H1 (cell line): Measurements from ENCODE around the gene LINGO4. TPM values are rescaled to one million over a fixed set of nuclear protein-coding genes. Genes with fewer than 3 reads are reported as not detected.
A peak's percentile ranks its signal among the peaks of the same experiment; 100 is the strongest.

Experiments used
- CBX8 ChIP-seq: fragments of 300-800, 300-1000 bp; sonication (generic); IDR thresholded peaks from 2 replicates; pipeline ENCODE4 v1.7.1; 2016; ENCODE audit warnings: low read depth, low read length, borderline replicate concordance
- GTF2F1 ChIP-seq: IDR thresholded peaks from 2 replicates; pipeline ENCODE4 v1.6.1; 2012; ENCODE audit warnings: low read depth, low read length, improper control_type of control experiment, borderline replicate concordance
- KDM1A ChIP-seq: fragments of 200-600, 300-600 bp; sonication (generic); IDR thresholded peaks from 2 replicates; pipeline ENCODE4 v1.7.1; 2016; ENCODE audit warnings: mild to moderate bottlenecking, low read length, borderline replicate concordance
- RBBP5 ChIP-seq: IDR thresholded peaks from 2 replicates; pipeline ENCODE4 v1.7.1; 2012; ENCODE audit warnings: low read depth, mild to moderate bottlenecking, inconsistent platforms, low read length, moderate library complexity, borderline replicate concordance
- TAF1 ChIP-seq: IDR thresholded peaks from 2 replicates; pipeline ENCODE4 v1.6.1; 2011; ENCODE audit warnings: mild to moderate bottlenecking, low read depth, low read length
- YY1 ChIP-seq: IDR thresholded peaks from 2 replicates; pipeline ENCODE4 v1.6.1; 2011; ENCODE audit warnings: low read depth, mild to moderate bottlenecking, low read length
- polyA plus RNA-seq, 7 experiments: library from polyadenylated mRNA; depleted of rRNA in 3 of 7; stranded (reverse) in 5 of 7; unstranded in 2 of 7; fragments of >200 nt in 5 of 7; fragments of 200-250 nt in 2 of 7; gene quantifications; 1 replicate in 5 of 7; 2 replicates in 1 of 7; 4 replicates in 1 of 7; pipeline versions ENCODE4 v1.2.1 to v1.2.3, GENCODE V29; 2011 to 2013; ENCODE audit warnings: missing spikeins in 2 of 7, mixed read lengths in 2 of 7
- total RNA-seq: library from RNA; stranded (reverse); fragmentation: NEBNext Ultra II Directional; extraction: Animal tissue kit (Norgen Biotek cat#: 25700); gene quantifications from 2 replicates; pipeline ENCODE4 v1.2.1, GENCODE V29; 2021
- TF ChIP-seq, protein P1 (sequence below): fragments of 300-600 bp; sonication (generic); IDR thresholded peaks from 2 replicates; pipeline ENCODE4 v1.7.1; 2012; ENCODE audit warnings: low read length, moderate library complexity, mild to moderate bottlenecking, inconsistent platforms; ENCODE audit not compliant: insufficient replicate concordance
- TF ChIP-seq, protein P2 (sequence below): IDR thresholded peaks from 2 replicates; pipeline ENCODE4 v1.6.1; 2011; ENCODE audit warnings: low read length, improper control_type of control experiment

The LINGO4 gene
- total and polyA plus RNA-seq, 2 of the 8 experiments (the other 6 are each of a cell fraction or from before 2014, with no cell fraction given), result 0.03 TPM; not detected in 1

DNA sequence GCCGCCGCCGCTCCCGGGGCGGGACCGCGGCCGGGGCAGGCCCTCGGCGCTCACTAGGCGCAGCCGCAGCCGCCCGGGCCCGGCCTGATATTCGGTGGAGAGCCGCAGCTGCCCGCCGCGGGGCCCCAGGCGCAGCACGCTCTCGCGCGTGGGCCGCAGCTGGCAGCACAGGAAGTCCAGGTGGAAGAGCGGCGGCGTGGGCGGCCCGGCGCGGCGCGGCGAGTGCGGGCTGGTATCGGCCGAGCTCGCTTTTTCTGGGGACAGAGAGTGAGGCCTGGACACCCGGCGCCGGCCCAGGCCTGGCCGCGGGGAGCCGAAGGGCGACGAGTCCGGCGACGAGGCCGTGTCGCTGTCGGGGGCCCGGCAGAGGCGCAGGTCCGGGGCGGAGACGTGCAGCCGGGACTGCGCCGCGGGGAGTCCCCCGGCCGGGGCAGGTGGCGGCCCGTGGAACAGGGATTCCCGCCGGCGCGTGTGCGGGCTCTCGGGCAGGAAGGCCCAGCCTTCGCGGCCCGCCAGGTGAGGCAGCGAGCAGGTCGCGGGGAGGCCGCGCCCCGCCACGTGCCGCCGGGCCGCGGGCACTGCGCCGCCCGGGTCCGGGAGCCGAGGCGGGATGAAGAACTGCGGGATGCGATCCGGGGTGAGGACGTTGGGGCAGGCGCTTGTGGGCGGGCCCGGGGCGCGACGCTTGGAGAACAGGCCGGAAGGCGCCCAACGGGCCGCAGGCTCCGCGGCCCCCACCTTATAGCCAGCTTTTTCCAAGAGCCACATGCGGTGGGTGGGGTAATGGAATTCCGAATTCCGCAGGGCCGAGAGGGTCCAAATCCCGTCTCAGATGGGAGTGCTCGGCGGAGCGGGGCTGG, 33.2 kb upstream of the LINGO4 start (continued):
- TF ChIP-seq, protein P1, sequence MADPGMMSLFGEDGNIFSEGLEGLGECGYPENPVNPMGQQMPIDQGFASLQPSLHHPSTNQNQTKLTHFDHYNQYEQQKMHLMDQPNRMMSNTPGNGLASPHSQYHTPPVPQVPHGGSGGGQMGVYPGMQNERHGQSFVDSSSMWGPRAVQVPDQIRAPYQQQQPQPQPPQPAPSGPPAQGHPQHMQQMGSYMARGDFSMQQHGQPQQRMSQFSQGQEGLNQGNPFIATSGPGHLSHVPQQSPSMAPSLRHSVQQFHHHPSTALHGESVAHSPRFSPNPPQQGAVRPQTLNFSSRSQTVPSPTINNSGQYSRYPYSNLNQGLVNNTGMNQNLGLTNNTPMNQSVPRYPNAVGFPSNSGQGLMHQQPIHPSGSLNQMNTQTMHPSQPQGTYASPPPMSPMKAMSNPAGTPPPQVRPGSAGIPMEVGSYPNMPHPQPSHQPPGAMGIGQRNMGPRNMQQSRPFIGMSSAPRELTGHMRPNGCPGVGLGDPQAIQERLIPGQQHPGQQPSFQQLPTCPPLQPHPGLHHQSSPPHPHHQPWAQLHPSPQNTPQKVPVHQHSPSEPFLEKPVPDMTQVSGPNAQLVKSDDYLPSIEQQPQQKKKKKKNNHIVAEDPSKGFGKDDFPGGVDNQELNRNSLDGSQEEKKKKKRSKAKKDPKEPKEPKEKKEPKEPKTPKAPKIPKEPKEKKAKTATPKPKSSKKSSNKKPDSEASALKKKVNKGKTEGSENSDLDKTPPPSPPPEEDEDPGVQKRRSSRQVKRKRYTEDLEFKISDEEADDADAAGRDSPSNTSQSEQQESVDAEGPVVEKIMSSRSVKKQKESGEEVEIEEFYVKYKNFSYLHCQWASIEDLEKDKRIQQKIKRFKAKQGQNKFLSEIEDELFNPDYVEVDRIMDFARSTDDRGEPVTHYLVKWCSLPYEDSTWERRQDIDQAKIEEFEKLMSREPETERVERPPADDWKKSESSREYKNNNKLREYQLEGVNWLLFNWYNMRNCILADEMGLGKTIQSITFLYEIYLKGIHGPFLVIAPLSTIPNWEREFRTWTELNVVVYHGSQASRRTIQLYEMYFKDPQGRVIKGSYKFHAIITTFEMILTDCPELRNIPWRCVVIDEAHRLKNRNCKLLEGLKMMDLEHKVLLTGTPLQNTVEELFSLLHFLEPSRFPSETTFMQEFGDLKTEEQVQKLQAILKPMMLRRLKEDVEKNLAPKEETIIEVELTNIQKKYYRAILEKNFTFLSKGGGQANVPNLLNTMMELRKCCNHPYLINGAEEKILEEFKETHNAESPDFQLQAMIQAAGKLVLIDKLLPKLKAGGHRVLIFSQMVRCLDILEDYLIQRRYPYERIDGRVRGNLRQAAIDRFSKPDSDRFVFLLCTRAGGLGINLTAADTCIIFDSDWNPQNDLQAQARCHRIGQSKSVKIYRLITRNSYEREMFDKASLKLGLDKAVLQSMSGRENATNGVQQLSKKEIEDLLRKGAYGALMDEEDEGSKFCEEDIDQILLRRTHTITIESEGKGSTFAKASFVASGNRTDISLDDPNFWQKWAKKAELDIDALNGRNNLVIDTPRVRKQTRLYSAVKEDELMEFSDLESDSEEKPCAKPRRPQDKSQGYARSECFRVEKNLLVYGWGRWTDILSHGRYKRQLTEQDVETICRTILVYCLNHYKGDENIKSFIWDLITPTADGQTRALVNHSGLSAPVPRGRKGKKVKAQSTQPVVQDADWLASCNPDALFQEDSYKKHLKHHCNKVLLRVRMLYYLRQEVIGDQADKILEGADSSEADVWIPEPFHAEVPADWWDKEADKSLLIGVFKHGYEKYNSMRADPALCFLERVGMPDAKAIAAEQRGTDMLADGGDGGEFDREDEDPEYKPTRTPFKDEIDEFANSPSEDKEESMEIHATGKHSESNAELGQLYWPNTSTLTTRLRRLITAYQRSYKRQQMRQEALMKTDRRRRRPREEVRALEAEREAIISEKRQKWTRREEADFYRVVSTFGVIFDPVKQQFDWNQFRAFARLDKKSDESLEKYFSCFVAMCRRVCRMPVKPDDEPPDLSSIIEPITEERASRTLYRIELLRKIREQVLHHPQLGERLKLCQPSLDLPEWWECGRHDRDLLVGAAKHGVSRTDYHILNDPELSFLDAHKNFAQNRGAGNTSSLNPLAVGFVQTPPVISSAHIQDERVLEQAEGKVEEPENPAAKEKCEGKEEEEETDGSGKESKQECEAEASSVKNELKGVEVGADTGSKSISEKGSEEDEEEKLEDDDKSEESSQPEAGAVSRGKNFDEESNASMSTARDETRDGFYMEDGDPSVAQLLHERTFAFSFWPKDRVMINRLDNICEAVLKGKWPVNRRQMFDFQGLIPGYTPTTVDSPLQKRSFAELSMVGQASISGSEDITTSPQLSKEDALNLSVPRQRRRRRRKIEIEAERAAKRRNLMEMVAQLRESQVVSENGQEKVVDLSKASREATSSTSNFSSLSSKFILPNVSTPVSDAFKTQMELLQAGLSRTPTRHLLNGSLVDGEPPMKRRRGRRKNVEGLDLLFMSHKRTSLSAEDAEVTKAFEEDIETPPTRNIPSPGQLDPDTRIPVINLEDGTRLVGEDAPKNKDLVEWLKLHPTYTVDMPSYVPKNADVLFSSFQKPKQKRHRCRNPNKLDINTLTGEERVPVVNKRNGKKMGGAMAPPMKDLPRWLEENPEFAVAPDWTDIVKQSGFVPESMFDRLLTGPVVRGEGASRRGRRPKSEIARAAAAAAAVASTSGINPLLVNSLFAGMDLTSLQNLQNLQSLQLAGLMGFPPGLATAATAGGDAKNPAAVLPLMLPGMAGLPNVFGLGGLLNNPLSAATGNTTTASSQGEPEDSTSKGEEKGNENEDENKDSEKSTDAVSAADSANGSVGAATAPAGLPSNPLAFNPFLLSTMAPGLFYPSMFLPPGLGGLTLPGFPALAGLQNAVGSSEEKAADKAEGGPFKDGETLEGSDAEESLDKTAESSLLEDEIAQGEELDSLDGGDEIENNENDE, result no peak
- TF ChIP-seq RBBP5, result no peak
- no peak for TF ChIP-seq CBX8
- TF ChIP-seq TAF1, result no peak
- TF ChIP-seq GTF2F1, result peak; percentile 21; the same call in 1 of the 2 replicates
- no peak for TF ChIP-seq YY1
- TF ChIP-seq, protein P2, sequence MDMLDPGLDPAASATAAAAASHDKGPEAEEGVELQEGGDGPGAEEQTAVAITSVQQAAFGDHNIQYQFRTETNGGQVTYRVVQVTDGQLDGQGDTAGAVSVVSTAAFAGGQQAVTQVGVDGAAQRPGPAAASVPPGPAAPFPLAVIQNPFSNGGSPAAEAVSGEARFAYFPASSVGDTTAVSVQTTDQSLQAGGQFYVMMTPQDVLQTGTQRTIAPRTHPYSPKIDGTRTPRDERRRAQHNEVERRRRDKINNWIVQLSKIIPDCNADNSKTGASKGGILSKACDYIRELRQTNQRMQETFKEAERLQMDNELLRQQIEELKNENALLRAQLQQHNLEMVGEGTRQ, result 0 out of 2 replicates have a peak, but pooled peaks have one; percentile 19
- no peak for TF ChIP-seq KDM1A
